HCT116 (cell line): ENCODE data around the gene EPYC. TPM values are rescaled to one million over a fixed set of nuclear protein-coding genes. Genes with fewer than 3 reads are reported as not detected.

Experiments
- ATAC-seq: fragments of 200-7000 bp; cut with Tn5 transposase; 2 replicates; pipeline ENCODE4 v1.9.1; 2020; ENCODE audit warnings: mild to moderate bottlenecking, moderate library complexity
- BruUV-seq: library from RNA; stranded (reverse); fragments of 400-500 nt; replicated peaks from 2 replicates; lab custom pipeline; 2021; lab: Mats Ljungman, UMichigan
- CTCF ChIA-PET: fragments of 300-600 bp; sonication (Branson Sonifier 250); formaldehyde crosslinking; loops from one replicate; lab custom pipeline; 2021; ENCODE audit warnings: antibody characterized with exemption; lab: Charles Lee
- POLR2A ChIA-PET: fragments of 300-600, 350-600 bp; sonication (Branson Sonifier 250); formaldehyde crosslinking; loops from one replicate; lab custom pipeline; 2021; ENCODE audit warnings: antibody characterized with exemption; lab: Charles Lee
- RAD21 ChIA-PET, 2 experiments: fragments of 300-600 bp; sonication (Branson Sonifier 250); formaldehyde crosslinking; loops; one replicate each; lab custom pipeline; 2023; ENCODE audit warnings: low total read pairs in 2 of 2; ENCODE audit not compliant: uncharacterized antibody in 2 of 2, unreplicated experiment in 2 of 2, low non-redundant PET in 1 of 2; lab: Charles Lee
- DNase-seq: peaks from one replicate; pipeline ENCODE4 v3.0.0-alpha.2; 2010; ENCODE audit warnings: low read depth, low spot score
- H2AFZ ChIP-seq: fragments of 200-600 bp; shearing (Covaris generic), sonication (generic); 2 replicates; pipeline ENCODE4 v1.6.1; 2017; ENCODE audit warnings: low read depth, mixed run types, mixed read lengths, antibody characterized with exemption, low read length; ENCODE audit not compliant: poor library complexity, severe bottlenecking
- H3K27ac ChIP-seq: 2 replicates; pipeline ENCODE4 v1.5.1; 2012; ENCODE audit warnings: low read depth, low read length
- H3K27me3 ChIP-seq: fragments of 200-600 bp; sonication (generic); 2 replicates; pipeline ENCODE4 v1.6.1; 2016; ENCODE audit warnings: mixed run types, low read length, mixed read lengths; ENCODE audit not compliant: insufficient read depth
- H3K36me3 ChIP-seq, 2 experiments: fragments of 200-500 bp in 1 of 2; fragments of 200-600 bp in 1 of 2; sonication (Bioruptor generic) in 1 of 2; sonication (generic) in 1 of 2; 2 replicates each; pipeline versions ENCODE4 v1.5.1 to v1.6.1; 2014 to 2016; ENCODE audit warnings: low read length in 2 of 2, inconsistent platforms in 1 of 2, mixed read lengths in 1 of 2, mixed run types in 1 of 2; ENCODE audit not compliant: insufficient read depth in 2 of 2, control insufficient read depth in 1 of 2
- H3K4me1 ChIP-seq, 2 experiments: fragments of 200-600 bp in 1 of 2; sonication (generic) in 1 of 2; 2 replicates each; pipeline versions ENCODE4 v1.5.1 to v1.6.1; 2012 to 2017; ENCODE audit warnings: low read length in 2 of 2, inconsistent platforms in 1 of 2, mild to moderate bottlenecking in 1 of 2, mixed read lengths in 1 of 2, mixed run types in 1 of 2, moderate library complexity in 1 of 2; ENCODE audit not compliant: insufficient read depth in 2 of 2, control insufficient read depth in 1 of 2
- H3K4me2 ChIP-seq: fragments of 200-600 bp; sonication (generic); 2 replicates; pipeline ENCODE4 v1.6.1; 2017; ENCODE audit warnings: mixed run types, low read length, mixed read lengths
- H3K4me3 ChIP-seq, 2 experiments: fragments of 200-600 bp in 1 of 2; sonication (generic) in 1 of 2; replicated peaks in 1 of 2; 2 replicates each; pipeline ENCODE4 v1.5.1; 2011 to 2016; ENCODE audit warnings: low read length in 2 of 2, control low read depth in 1 of 2, low read depth in 1 of 2, mild to moderate bottlenecking in 1 of 2, mixed read lengths in 1 of 2, mixed run types in 1 of 2
- H3K79me2 ChIP-seq: fragments of 200-600 bp; sonication (generic); 2 replicates; pipeline ENCODE4 v1.6.1; 2017; ENCODE audit warnings: mild to moderate bottlenecking, mixed run types, low read length, moderate library complexity, mixed read lengths; ENCODE audit not compliant: insufficient read depth
- H3K9ac ChIP-seq: fragments of 200-600 bp; sonication (generic); 2 replicates; pipeline ENCODE4 v1.6.1; 2016; ENCODE audit warnings: low read length, mixed read lengths
- H3K9me2 ChIP-seq: fragments of 200-600 bp; sonication (generic), shearing (Covaris generic); 2 replicates; pipeline ENCODE4 v1.6.1; 2017; ENCODE audit warnings: mixed run types, mild to moderate bottlenecking, moderate library complexity; ENCODE audit not compliant: insufficient read depth
- H3K9me3 ChIP-seq, 2 experiments: fragments of 200-500 bp in 1 of 2; fragments of 200-600 bp in 1 of 2; sonication (Bioruptor generic) in 1 of 2; sonication (generic) in 1 of 2; 2 replicates each; pipeline ENCODE4 v1.6.1; 2014 to 2017; ENCODE audit warnings: low read length in 2 of 2, mixed read lengths in 2 of 2, inconsistent platforms in 1 of 2, low read depth in 1 of 2, mild to moderate bottlenecking in 1 of 2, mixed run types in 1 of 2, moderate library complexity in 1 of 2; ENCODE audit not compliant: control insufficient read depth in 1 of 2, insufficient read depth in 1 of 2
- H4K20me1 ChIP-seq: fragments of 200-600 bp; sonication (generic), shearing (Covaris generic); 2 replicates; pipeline ENCODE4 v1.6.1; 2017; ENCODE audit warnings: mixed run types, mild to moderate bottlenecking, moderate library complexity; ENCODE audit not compliant: insufficient read depth
- CBX3 ChIP-seq: IDR thresholded peaks from 2 replicates; pipeline ENCODE4 v1.6.1; 2012; ENCODE audit warnings: low read depth
- CEBPB ChIP-seq: IDR thresholded peaks from 2 replicates; pipeline ENCODE4 v1.6.1; 2012; ENCODE audit warnings: low read depth
- ELF1 ChIP-seq: IDR thresholded peaks from 2 replicates; pipeline ENCODE4 v1.6.1; 2012; ENCODE audit warnings: low read depth, borderline replicate concordance
- EZH2 ChIP-seq: fragments of 200-600 bp; sonication (generic); IDR thresholded peaks from 2 replicates; pipeline ENCODE4 v1.6.1; 2017; ENCODE audit warnings: antibody characterized with exemption, mixed run types
- FOSL1 ChIP-seq: IDR thresholded peaks from 2 replicates; pipeline ENCODE4 v1.6.1; 2012; ENCODE audit warnings: low read depth
- JUND ChIP-seq: IDR thresholded peaks from 2 replicates; pipeline ENCODE4 v1.6.1; 2012
- POLR2A ChIP-seq: IDR thresholded peaks from 2 replicates; pipeline ENCODE4 v1.7.0; 2011; ENCODE audit warnings: borderline replicate concordance; ENCODE audit not compliant: insufficient read depth, insufficient read length; ENCODE audit errors: extremely low read depth
- POLR2AphosphoS5 ChIP-seq: IDR thresholded peaks from 2 replicates; pipeline ENCODE4 v1.6.1; 2011; ENCODE audit warnings: mild to moderate bottlenecking, low read depth, low read length, moderate library complexity
- RAD21 ChIP-seq: IDR thresholded peaks from 2 replicates; pipeline ENCODE4 v1.6.1; 2012; ENCODE audit warnings: low read depth, mild to moderate bottlenecking
- SIN3A ChIP-seq: IDR thresholded peaks from 2 replicates; pipeline ENCODE4 v1.6.1; 2012; ENCODE audit warnings: low read depth
- SP1 ChIP-seq: IDR thresholded peaks from 2 replicates; pipeline ENCODE4 v1.6.1; 2012; ENCODE audit warnings: low read depth
- SRF ChIP-seq: IDR thresholded peaks from 2 replicates; pipeline ENCODE4 v1.6.1; 2012; ENCODE audit warnings: low read depth
- TCF7L2 ChIP-seq: IDR thresholded peaks from 2 replicates; pipeline ENCODE4 v1.7.0; 2011; ENCODE audit warnings: borderline replicate concordance, inconsistent platforms; ENCODE audit not compliant: insufficient read depth, insufficient read length; ENCODE audit errors: extremely low read depth
- YY1 ChIP-seq: IDR thresholded peaks from 2 replicates; pipeline ENCODE4 v1.6.1; 2011; ENCODE audit warnings: low read length, low read depth, moderate library complexity, mild to moderate bottlenecking; ENCODE audit not compliant: insufficient replicate concordance; ENCODE audit errors: extremely low read depth
- ZFX ChIP-seq: fragments of 450-650 bp; IDR thresholded peaks from 2 replicates; pipeline ENCODE4 v1.6.1; 2017
- intact Hi-C: fragments of 100-400 bp; cut with micrococcal nuclease; formaldehyde crosslinking; loops from 2 replicates; pipeline ENCODE4 v1.10.0; 2022
- total RNA-seq: library from RNA; stranded (reverse); gene quantifications from one replicate; pipeline ENCODE4 v1.2.1, GENCODE V29; 2021; ENCODE audit not compliant: unreplicated experiment
- TF ChIP-seq, protein P1 (sequence below): IDR thresholded peaks from 2 replicates; pipeline ENCODE4 v1.6.1; 2012
- TF ChIP-seq, protein P2 (sequence below): IDR thresholded peaks from 2 replicates; pipeline ENCODE4 v1.6.1; 2012
- TF ChIP-seq, protein P3 (sequence below): IDR thresholded peaks from 2 replicates; pipeline ENCODE4 v1.6.1; 2012; ENCODE audit warnings: low read depth

The EPYC gene
- total RNA-seq, 1 experiment from 2014 or later: not detected

DNA sequence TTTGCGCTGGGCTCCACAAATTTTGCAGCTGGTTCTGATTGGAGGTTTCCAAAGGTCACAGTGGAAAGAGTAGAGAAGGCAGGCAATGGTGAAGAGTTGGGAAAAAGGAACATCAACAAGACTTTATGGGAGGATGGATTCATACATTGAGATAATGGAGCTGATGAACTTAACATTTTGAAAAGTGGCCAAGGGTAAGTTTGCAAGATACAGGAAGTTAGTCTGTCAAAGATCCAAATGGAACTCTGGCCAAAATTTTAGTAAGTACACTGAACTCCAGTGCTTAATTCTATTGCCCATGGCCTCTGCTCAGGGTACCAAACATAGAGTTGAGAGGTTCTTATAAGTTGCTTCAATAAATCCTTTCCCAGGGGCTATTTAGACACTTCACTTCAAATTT, 65.4 kb downstream of the EPYC start:
- Histone ChIP-seq H4K20me1 (no peaks in the 10 kb centered on the region), H3K9me2 (no peaks in the 10 kb centered on the region), H3K9me3 (no peaks in the 10 kb centered on the region), H3K4me3 (no peak overlapping the region), H3K4me1 (peaks cover 0 to 12% of the 10 kb centered on the region in 2 experiments; a peak in 3 of 4 replicates), H3K4me2 (no peak overlapping the region), H3K27me3 (no peaks in the 10 kb centered on the region), H3K79me2 (no peaks in the 10 kb centered on the region), H2AFZ (no peak overlapping the region), H3K36me3 (no peaks in the 10 kb centered on the region), H3K27ac (no peak overlapping the region), H3K9ac (no peak overlapping the region)
- ChIA-PET POLR2A (no interaction called here), RAD21 (no interaction called here), CTCF (interaction anchor here (1.4 kb wide), 1 partner anchor 30 kb away, joined by 3 read pairs; no protein-coding TSS in a partner anchor)
- BruUV-seq: no TSS peak
- no peak for DNase-seq
- TF ChIP-seq ELF1 (no peak), YY1 (no peak), SP1 (no peak), SIN3A (no peak), POLR2A (no peak), EZH2 (no peak)
- TF ChIP-seq, protein P1, sequence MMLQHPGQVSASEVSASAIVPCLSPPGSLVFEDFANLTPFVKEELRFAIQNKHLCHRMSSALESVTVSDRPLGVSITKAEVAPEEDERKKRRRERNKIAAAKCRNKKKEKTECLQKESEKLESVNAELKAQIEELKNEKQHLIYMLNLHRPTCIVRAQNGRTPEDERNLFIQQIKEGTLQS: no peak
- intact Hi-C loops: no loop called here
- no peak for ATAC-seq

DNA sequence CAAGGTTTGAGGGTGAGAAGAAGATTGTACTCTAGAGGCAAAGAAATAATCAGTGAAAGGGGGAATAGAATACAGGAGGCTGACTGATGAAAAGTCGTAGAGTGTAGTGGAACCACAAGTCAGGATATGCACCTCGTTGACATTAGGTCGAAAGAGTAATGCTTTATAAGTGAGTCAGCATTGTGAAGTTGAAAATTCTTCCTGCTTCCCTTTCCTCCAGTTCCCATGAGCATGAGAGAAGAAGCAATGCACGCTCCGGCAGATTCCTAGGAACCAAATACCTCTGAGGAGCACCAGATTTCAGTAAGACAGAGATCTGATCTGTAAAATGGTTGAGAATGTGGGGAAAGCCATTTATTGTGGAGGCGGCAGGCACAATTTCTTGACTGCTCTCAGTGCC, 66.3 kb downstream of the EPYC start:
- H3K79me2 ChIP-seq: no peaks in the 10 kb centered on the region
- intact Hi-C loops: no loop called here
- H3K27me3 ChIP-seq: no peaks in the 10 kb centered on the region
- CTCF ChIA-PET: no interaction called here
- H4K20me1 ChIP-seq: no peaks in the 10 kb centered on the region
- H3K9me3 ChIP-seq: no peaks in the 10 kb centered on the region
- H3K4me3 ChIP-seq: no peak overlapping the region
- H3K4me1 ChIP-seq: peaks cover 0 to 12% of the 10 kb centered on the region in 2 experiments; a peak in 3 of 4 replicates
- no peak for DNase-seq
- H2AFZ ChIP-seq: no peak overlapping the region
- H3K27ac ChIP-seq: no peak overlapping the region
- ATAC-seq: no peak
- no peaks in the 10 kb centered on the region for H3K36me3 ChIP-seq
- POLR2A ChIA-PET: no interaction called here
- no peak overlapping the region for H3K4me2 ChIP-seq
- no peaks in the 10 kb centered on the region for H3K9me2 ChIP-seq
- RAD21 ChIA-PET: no interaction called here
- TF ChIP-seq ELF1: no peak
- TF ChIP-seq, protein P2, sequence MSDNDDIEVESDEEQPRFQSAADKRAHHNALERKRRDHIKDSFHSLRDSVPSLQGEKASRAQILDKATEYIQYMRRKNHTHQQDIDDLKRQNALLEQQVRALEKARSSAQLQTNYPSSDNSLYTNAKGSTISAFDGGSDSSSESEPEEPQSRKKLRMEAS: no peak
- TF ChIP-seq ZFX: no peak
- TF ChIP-seq RAD21: no peak
- TF ChIP-seq CBX3: no peak
- TF ChIP-seq SRF: no peak
- no peak for TF ChIP-seq FOSL1
- TF ChIP-seq EZH2: no peak
- TF ChIP-seq POLR2AphosphoS5: no peak
- TF ChIP-seq SIN3A: no peak
- TF ChIP-seq POLR2A: no peak
- TF ChIP-seq, protein P3, sequence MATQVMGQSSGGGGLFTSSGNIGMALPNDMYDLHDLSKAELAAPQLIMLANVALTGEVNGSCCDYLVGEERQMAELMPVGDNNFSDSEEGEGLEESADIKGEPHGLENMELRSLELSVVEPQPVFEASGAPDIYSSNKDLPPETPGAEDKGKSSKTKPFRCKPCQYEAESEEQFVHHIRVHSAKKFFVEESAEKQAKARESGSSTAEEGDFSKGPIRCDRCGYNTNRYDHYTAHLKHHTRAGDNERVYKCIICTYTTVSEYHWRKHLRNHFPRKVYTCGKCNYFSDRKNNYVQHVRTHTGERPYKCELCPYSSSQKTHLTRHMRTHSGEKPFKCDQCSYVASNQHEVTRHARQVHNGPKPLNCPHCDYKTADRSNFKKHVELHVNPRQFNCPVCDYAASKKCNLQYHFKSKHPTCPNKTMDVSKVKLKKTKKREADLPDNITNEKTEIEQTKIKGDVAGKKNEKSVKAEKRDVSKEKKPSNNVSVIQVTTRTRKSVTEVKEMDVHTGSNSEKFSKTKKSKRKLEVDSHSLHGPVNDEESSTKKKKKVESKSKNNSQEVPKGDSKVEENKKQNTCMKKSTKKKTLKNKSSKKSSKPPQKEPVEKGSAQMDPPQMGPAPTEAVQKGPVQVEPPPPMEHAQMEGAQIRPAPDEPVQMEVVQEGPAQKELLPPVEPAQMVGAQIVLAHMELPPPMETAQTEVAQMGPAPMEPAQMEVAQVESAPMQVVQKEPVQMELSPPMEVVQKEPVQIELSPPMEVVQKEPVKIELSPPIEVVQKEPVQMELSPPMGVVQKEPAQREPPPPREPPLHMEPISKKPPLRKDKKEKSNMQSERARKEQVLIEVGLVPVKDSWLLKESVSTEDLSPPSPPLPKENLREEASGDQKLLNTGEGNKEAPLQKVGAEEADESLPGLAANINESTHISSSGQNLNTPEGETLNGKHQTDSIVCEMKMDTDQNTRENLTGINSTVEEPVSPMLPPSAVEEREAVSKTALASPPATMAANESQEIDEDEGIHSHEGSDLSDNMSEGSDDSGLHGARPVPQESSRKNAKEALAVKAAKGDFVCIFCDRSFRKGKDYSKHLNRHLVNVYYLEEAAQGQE: no peak
- no peak for TF ChIP-seq YY1
- no peak for TF ChIP-seq TCF7L2
- TF ChIP-seq JUND: no peak
- TF ChIP-seq SP1: no peak
- TF ChIP-seq CEBPB: no peak
- TF ChIP-seq, protein P1: no peak
- BruUV-seq: no TSS peak
- no peak overlapping the region for H3K9ac ChIP-seq
